ENCODE measurements around the gene AKAP13.

AKAP13 gene

GRCh38 chr15:85380217-85380811, at the start of gene AKAP13:
AKAP13 (plus strand) TSS chr15:85380603; CDS start chr15:85485721, 105,118 bp downstream.
- peak within 1 kb of the TSS; percentile 66 to 89 for H3K4me3 ChIP-seq (ENCODE audit: low read depth in 1 of 2, low read length in 1 of 2)
- H3K27me3 ChIP-seq: peaks cover 74% of the 10 kb centered on the region
- H3K27ac ChIP-seq: peak within 1 kb of the TSS; percentile 64
- peaks cover 14 to 15% of the 10 kb centered on the region in 2 experiments for H3K4me1 ChIP-seq (ENCODE audit: control insufficient read depth in 1 of 2, insufficient read depth in 1 of 2, low read depth in 1 of 2, low read length in 1 of 2)
- no peaks in the 10 kb centered on the region for H3K9me3 ChIP-seq
- TF ChIP-seq, protein P1, sequence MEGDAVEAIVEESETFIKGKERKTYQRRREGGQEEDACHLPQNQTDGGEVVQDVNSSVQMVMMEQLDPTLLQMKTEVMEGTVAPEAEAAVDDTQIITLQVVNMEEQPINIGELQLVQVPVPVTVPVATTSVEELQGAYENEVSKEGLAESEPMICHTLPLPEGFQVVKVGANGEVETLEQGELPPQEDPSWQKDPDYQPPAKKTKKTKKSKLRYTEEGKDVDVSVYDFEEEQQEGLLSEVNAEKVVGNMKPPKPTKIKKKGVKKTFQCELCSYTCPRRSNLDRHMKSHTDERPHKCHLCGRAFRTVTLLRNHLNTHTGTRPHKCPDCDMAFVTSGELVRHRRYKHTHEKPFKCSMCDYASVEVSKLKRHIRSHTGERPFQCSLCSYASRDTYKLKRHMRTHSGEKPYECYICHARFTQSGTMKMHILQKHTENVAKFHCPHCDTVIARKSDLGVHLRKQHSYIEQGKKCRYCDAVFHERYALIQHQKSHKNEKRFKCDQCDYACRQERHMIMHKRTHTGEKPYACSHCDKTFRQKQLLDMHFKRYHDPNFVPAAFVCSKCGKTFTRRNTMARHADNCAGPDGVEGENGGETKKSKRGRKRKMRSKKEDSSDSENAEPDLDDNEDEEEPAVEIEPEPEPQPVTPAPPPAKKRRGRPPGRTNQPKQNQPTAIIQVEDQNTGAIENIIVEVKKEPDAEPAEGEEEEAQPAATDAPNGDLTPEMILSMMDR (IDR thresholded peaks at IDR 0.05): peak; percentile 15
- H3K36me3 ChIP-seq: no peaks in the 10 kb centered on the region

DNA sequence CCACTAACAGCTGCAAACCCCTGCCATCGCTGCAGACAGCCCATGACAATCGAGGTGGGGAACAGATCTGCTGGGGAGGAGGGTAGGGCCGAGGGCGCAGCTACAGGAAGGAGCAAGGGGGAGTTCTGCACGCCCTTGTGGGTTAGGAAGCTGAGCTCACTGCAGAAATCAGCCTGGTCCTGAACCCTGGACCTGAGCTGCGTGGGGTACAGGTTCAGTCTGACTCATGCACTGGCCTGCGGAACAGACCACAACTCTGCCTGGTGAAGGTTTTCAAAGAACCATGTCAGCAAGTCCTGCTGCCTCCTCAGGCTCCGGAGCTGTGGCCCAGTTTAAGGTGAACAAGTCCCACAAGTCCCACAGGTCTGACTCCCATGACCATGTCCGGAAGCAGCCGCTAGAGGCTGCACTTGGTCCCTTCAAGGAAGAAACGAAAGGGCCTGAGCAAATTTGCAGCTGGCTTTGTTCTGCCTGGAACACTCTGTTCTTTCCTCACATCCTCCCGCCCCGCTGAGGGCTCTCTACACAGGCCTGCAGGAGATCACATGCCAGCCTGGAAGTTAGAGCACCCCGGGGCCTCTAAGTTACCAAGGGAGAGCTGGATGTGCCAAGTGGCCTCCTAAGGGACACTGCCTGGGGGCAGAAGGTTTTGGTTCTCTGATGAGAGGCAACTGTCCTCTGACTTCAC, 49.4 kb upstream of the AKAP13 start:
- Histone ChIP-seq H3K9me3 (no peaks in the 10 kb centered on the region), H3K4me1 (ENCODE audit: control insufficient read depth in 1 of 2, insufficient read depth in 1 of 2, low read depth in 1 of 2, low read length in 1 of 2) (peaks cover 9 to 14% of the 10 kb centered on the region in 2 experiments), H3K27me3 (no peaks in the 10 kb centered on the region), H3K27ac (no peak overlapping the region), H3K36me3 (no peaks in the 10 kb centered on the region), H3K4me3 (ENCODE audit: low read depth in 1 of 2, low read length in 1 of 2) (no peak overlapping the region)
- TF ChIP-seq, protein P1 (IDR thresholded peaks at IDR 0.05): no peak

DNA sequence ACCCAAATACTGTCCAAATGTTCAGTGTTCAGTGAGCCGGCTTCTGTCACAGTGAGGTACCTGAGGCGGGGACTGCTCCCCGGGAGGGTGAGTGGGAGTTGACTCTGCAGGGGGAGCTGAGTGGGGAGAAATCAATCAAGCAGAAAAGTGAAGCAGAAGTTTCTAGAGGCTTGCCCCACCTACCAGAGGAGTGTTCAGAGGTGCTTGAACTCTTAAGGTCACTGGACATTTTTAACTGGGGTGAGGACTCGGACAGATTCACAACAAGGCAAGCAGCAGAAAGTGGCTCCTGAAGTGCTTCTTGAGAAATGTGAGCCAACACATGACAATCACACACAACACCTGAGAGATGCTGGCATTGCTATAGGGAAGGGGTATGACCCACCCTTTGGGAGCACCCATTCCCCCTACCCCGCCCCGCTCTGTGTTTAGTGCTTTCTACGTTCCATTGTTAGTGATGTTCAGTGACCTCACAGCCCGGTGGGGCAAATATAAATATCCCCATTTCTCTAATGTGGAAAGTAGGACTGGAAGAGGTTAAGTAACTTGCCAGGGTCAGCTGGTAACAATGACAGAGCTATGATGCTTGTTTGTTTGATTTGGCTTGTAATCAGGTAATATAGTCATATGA, 48.6 kb upstream of the AKAP13 start:
- Histone ChIP-seq H3K36me3 (no peaks in the 10 kb centered on the region), H3K9me3 (no peaks in the 10 kb centered on the region), H3K4me1 (ENCODE audit: control insufficient read depth in 1 of 2, insufficient read depth in 1 of 2, low read depth in 1 of 2, low read length in 1 of 2) (peaks cover 9 to 14% of the 10 kb centered on the region in 2 experiments), H3K27ac (no peak overlapping the region), H3K27me3 (no peaks in the 10 kb centered on the region), H3K4me3 (ENCODE audit: low read depth in 1 of 2, low read length in 1 of 2) (no peak overlapping the region)
- TF ChIP-seq, protein P1 (IDR thresholded peaks at IDR 0.05): no peak

- Histone ChIP-seq H3K27me3 (no peaks in the 10 kb centered on the region), H3K9me3 (no peaks in the 10 kb centered on the region), H3K4me3 (ENCODE audit: low read depth in 1 of 2, low read length in 1 of 2) (no peak overlapping the region), H3K4me1 (ENCODE audit: control insufficient read depth in 1 of 2, insufficient read depth in 1 of 2, low read depth in 1 of 2, low read length in 1 of 2) (peaks cover 9 to 14% of the 10 kb centered on the region in 2 experiments), H3K36me3 (no peaks in the 10 kb centered on the region), H3K27ac (no peak overlapping the region)
- TF ChIP-seq, protein P1 (IDR thresholded peaks at IDR 0.05): no peak
Observed at GRCh38 chr15:85333132-85333831, 47.1 kb upstream of the AKAP13 start.

- H3K27me3 ChIP-seq: no peaks in the 10 kb centered on the region
- H3K9me3 ChIP-seq: no peaks in the 10 kb centered on the region
- no peak overlapping the region for H3K4me3 ChIP-seq (ENCODE audit: low read depth in 1 of 2, low read length in 1 of 2)
- TF ChIP-seq, protein P1 (IDR thresholded peaks at IDR 0.05): no peak
- H3K4me1 ChIP-seq (ENCODE audit: control insufficient read depth in 1 of 2, insufficient read depth in 1 of 2, low read depth in 1 of 2, low read length in 1 of 2): peaks cover 9 to 14% of the 10 kb centered on the region in 2 experiments
- no peak overlapping the region for H3K27ac ChIP-seq
- no peaks in the 10 kb centered on the region for H3K36me3 ChIP-seq
Observed at GRCh38 chr15:85334241-85334640, 46.2 kb upstream of the AKAP13 start.
